Type B pancreatic cell (in vitro differentiated cells): ENCODE results near the gene ABHD12B. TPM values are rescaled to one million over a fixed set of nuclear protein-coding genes. Genes with fewer than 3 reads are reported as not detected.

Source experiments
- DNase-seq: peaks from one replicate; pipeline ENCODE4 v3.0.0; 2021; ENCODE audit warnings: mixed read lengths; ENCODE audit not compliant: unreplicated experiment; ENCODE audit errors: extremely low spot score
- H3K27ac Mint-ChIP-seq: 2 replicates; pipeline ENCODE4 v1.8.0; 2021; ENCODE audit warnings: mild to moderate bottlenecking, mixed read lengths
- H3K27me3 Mint-ChIP-seq: 2 replicates; pipeline ENCODE4 v1.8.0; 2021; ENCODE audit warnings: mixed read lengths
- H3K36me3 Mint-ChIP-seq: 2 replicates; pipeline ENCODE4 v1.8.0; 2021; ENCODE audit warnings: mixed read lengths
- H3K4me1 Mint-ChIP-seq: one replicate; pipeline ENCODE4 v1.8.0; 2021; ENCODE audit warnings: mixed read lengths; ENCODE audit not compliant: unreplicated experiment
- H3K4me3 Mint-ChIP-seq: 2 replicates; pipeline ENCODE4 v1.8.0; 2021; ENCODE audit warnings: mild to moderate bottlenecking, mixed read lengths
- H3K9me3 Mint-ChIP-seq: 2 replicates; pipeline ENCODE4 v1.8.0; 2021; ENCODE audit warnings: mixed read lengths
- CTCF ChIP-seq: fragments of 200-600 bp; sonication (generic); conservative IDR thresholded peaks from 2 replicates; pipeline ENCODE4 v1.5.0; 2021; ENCODE audit warnings: antibody characterized with exemption, mild to moderate bottlenecking
- total RNA-seq: library from RNA; stranded (reverse); gene quantifications from 2 replicates; pipeline ENCODE4 v1.2.1, GENCODE V29; 2021; ENCODE audit warnings: low replicate concordance

ABHD12B gene
- total RNA-seq, 1 donor from 2014 or later, result 0.17 TPM

GRCh38 chr14:50953502-50953901, 81.6 kb downstream of the ABHD12B start:
- no peaks in the 10 kb centered on the region for H3K27me3 Mint-ChIP-seq
- H3K9me3 Mint-ChIP-seq, result no peaks in the 10 kb centered on the region
- DNase-seq, result no peak
- H3K4me3 Mint-ChIP-seq, result no peak overlapping the region
- no peak overlapping the region for H3K27ac Mint-ChIP-seq
- peaks cover 9% of the 10 kb centered on the region for H3K4me1 Mint-ChIP-seq
- no peak for TF ChIP-seq CTCF
- H3K36me3 Mint-ChIP-seq, result no peaks in the 10 kb centered on the region

Other genes starting within 250 kb of the ABHD12B start
- 16.9 and 25.6 TPM in 2 replicates for gene SAV1, start 203.7 kb upstream of the ABHD12B start, total RNA-seq
- 30.1 and 40.5 TPM in 2 replicates for gene NIN, start 40.9 kb upstream of the ABHD12B start, total RNA-seq
- gene PYGL, start 72.4 kb downstream of the ABHD12B start, total RNA-seq, result 27.3 and 38.8 TPM in 2 replicates
- gene TRIM9, start 223.1 kb downstream of the ABHD12B start, total RNA-seq, result 3.7 and 6.3 TPM in 2 replicates